ENCODE results near the gene VCAM1.

- TF ChIP-seq POLR2AphosphoS5 (IDR thresholded peaks at IDR 0.05; ENCODE audit: borderline replicate concordance, low read depth, low read length) (no peak), EZH2 (IDR thresholded peaks at IDR 0.05) (no peak), FOXP2 (optimal IDR thresholded peaks at IDR 0.05; ENCODE audit: control extremely low read depth, extremely low read length, insufficient read depth) (no peak)
Measured at GRCh38 chr1:100718581-100718980, 961 bp upstream of the VCAM1 start.
